ENCODE data around the gene MOCOS.

- TF ChIP-seq CTCF (IDR thresholded peaks at IDR 0.05): no peak
- TF ChIP-seq EZH2 (IDR thresholded peaks at IDR 0.05; ENCODE audit: borderline replicate concordance, insufficient read depth, low read depth, low read length, poor library complexity, severe bottlenecking): no peak
Observed at GRCh38 chr18:36217348-36217747, 30.1 kb downstream of the MOCOS start.
